KMS-11 (cell line): ENCODE measurements around the gene ATP8A2.

Source experiments
- H2AFZ ChIP-seq: fragments of 200-600 bp; sonication (generic); 2 replicates; pipeline ENCODE4 v1.6.1; 2016; ENCODE audit warnings: antibody characterized with exemption, mixed run types, low read depth
- H3K27ac ChIP-seq: fragments of 200-600 bp; sonication (generic); 2 replicates; pipeline ENCODE4 v1.6.1; 2016; ENCODE audit warnings: mild to moderate bottlenecking, mixed run types
- H3K27me3 ChIP-seq: fragments of 200-600 bp; sonication (generic); 2 replicates; pipeline ENCODE4 v1.6.1; 2017; ENCODE audit warnings: mild to moderate bottlenecking, low read depth, mixed run types, moderate library complexity; ENCODE audit not compliant: insufficient read depth
- H3K36me3 ChIP-seq: fragments of 200-600 bp; sonication (generic); 2 replicates; pipeline ENCODE4 v1.6.1; 2017; ENCODE audit warnings: mild to moderate bottlenecking, mixed run types; ENCODE audit not compliant: insufficient read depth
- H3K4me1 ChIP-seq: fragments of 200-600 bp; sonication (generic); 2 replicates; pipeline ENCODE4 v1.6.1; 2016; ENCODE audit warnings: mild to moderate bottlenecking, low read depth, mixed run types; ENCODE audit not compliant: poor library complexity, severe bottlenecking
- H3K4me2 ChIP-seq: fragments of 200-600 bp; sonication (generic); 2 replicates; pipeline ENCODE4 v1.7.0; 2016; ENCODE audit warnings: mild to moderate bottlenecking, mixed run types
- H3K4me3 ChIP-seq: fragments of 200-600 bp; sonication (generic); IDR thresholded peaks from 2 replicates; pipeline ENCODE4 v1.6.1; 2017; ENCODE audit warnings: low read depth, low read length, mixed read lengths; ENCODE audit not compliant: insufficient read depth
- H3K79me2 ChIP-seq: fragments of 200-600 bp; sonication (generic); 2 replicates; pipeline ENCODE4 v1.6.1; 2016; ENCODE audit warnings: low read depth, mixed run types; ENCODE audit not compliant: insufficient read depth
- H3K9ac ChIP-seq: fragments of 200-600 bp; sonication (generic); 2 replicates; pipeline ENCODE4 v1.6.1; 2016; ENCODE audit warnings: mild to moderate bottlenecking, mixed run types
- H4K20me1 ChIP-seq: fragments of 200-600 bp; sonication (generic); 2 replicates; pipeline ENCODE4 v1.6.1; 2016; ENCODE audit warnings: mild to moderate bottlenecking, mixed run types; ENCODE audit not compliant: insufficient read depth
- CTCF ChIP-seq: fragments of 200-600 bp; sonication (generic); conservative IDR thresholded peaks from 2 replicates; pipeline ENCODE4 v1.6.1; 2017; ENCODE audit warnings: low read depth, mild to moderate bottlenecking, antibody characterized with exemption, low read length, moderate library complexity, mixed read lengths

Gene ATP8A2

GRCh38 chr13:25902455-25902854, 530.7 kb downstream of the ATP8A2 start:
- H3K36me3 ChIP-seq = no peaks in the 10 kb centered on the region
- H3K4me2 ChIP-seq = peak overlapping the region; percentile 73
- peak overlapping the region; percentile 56 for H3K9ac ChIP-seq
- H3K27me3 ChIP-seq = no peaks in the 10 kb centered on the region
- no peak overlapping the region for H3K4me3 ChIP-seq
- peaks cover 31% of the 10 kb centered on the region for H3K4me1 ChIP-seq
- H3K27ac ChIP-seq = peak overlapping the region; percentile 70
- H4K20me1 ChIP-seq = no peaks in the 10 kb centered on the region
- H2AFZ ChIP-seq = peak overlapping the region; percentile 73
- no peak for TF ChIP-seq CTCF
- no peaks in the 10 kb centered on the region for H3K79me2 ChIP-seq

GRCh38 chr13:25902891-25903341, 531.1 kb downstream of the ATP8A2 start:
- H3K9ac ChIP-seq = peak overlapping the region; percentile 56
- H3K27ac ChIP-seq = peak overlapping the region; percentile 70
- H4K20me1 ChIP-seq = no peaks in the 10 kb centered on the region
- no peaks in the 10 kb centered on the region for H3K79me2 ChIP-seq
- no peaks in the 10 kb centered on the region for H3K36me3 ChIP-seq
- TF ChIP-seq CTCF = no peak
- H3K4me3 ChIP-seq = no peak overlapping the region
- H3K4me1 ChIP-seq = peaks cover 31% of the 10 kb centered on the region
- peak overlapping the region; percentile 73 for H3K4me2 ChIP-seq
- H2AFZ ChIP-seq = peak overlapping the region; percentile 73
- H3K27me3 ChIP-seq = no peaks in the 10 kb centered on the region

- no peak overlapping the region for H3K27ac ChIP-seq
- peaks cover 31% of the 10 kb centered on the region for H3K4me1 ChIP-seq
- TF ChIP-seq CTCF = no peak
- H2AFZ ChIP-seq = no peak overlapping the region
- H3K4me2 ChIP-seq = no peak overlapping the region
- no peak overlapping the region for H3K4me3 ChIP-seq
- H3K27me3 ChIP-seq = no peaks in the 10 kb centered on the region
- no peaks in the 10 kb centered on the region for H4K20me1 ChIP-seq
- no peak overlapping the region for H3K9ac ChIP-seq
- no peaks in the 10 kb centered on the region for H3K36me3 ChIP-seq
- no peaks in the 10 kb centered on the region for H3K79me2 ChIP-seq
These were observed 533.1 kb downstream of the ATP8A2 start for GRCh38 chr13:25904830-25905229.

- H3K4me2 ChIP-seq = no peak overlapping the region
These were observed 533.8 kb downstream of the ATP8A2 start for GRCh38 chr13:25905611-25906010.

More at GRCh38 chr13:25905611-25906010, 533.8 kb downstream of the ATP8A2 start:
- no peaks in the 10 kb centered on the region for H4K20me1 ChIP-seq
- no peak overlapping the region for H2AFZ ChIP-seq
- no peak overlapping the region for H3K27ac ChIP-seq
- peaks cover 31% of the 10 kb centered on the region for H3K4me1 ChIP-seq
- no peaks in the 10 kb centered on the region for H3K27me3 ChIP-seq
- H3K9ac ChIP-seq = no peak overlapping the region
- no peaks in the 10 kb centered on the region for H3K79me2 ChIP-seq
- TF ChIP-seq CTCF = no peak
- no peak overlapping the region for H3K4me3 ChIP-seq
- H3K36me3 ChIP-seq = no peaks in the 10 kb centered on the region
